Measurements from ENCODE around the gene PREP.

The PREP gene

DNA sequence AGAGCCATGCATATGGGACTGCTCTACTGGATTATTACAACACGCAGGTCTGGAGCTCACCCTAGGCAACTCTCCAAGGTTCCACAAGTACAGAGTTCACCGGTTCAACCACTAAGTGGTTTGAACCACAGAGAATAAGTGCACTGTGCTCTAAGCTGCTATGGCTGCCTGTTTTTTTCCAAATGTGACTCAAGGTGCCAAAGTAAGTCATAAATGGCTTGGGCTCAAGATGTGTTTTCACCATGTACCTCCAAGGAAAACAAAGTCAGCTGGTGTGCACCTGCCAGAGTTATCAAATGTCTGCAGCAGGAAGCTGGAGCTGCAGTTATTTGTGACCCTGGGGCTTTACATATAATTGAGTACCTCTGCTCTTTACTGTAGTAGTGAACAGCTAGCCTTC lies 76.7 kb downstream of the PREP start:
- no peak overlapping the region for H3K27ac ChIP-seq (ENCODE audit: low read depth, low read length)

DNA sequence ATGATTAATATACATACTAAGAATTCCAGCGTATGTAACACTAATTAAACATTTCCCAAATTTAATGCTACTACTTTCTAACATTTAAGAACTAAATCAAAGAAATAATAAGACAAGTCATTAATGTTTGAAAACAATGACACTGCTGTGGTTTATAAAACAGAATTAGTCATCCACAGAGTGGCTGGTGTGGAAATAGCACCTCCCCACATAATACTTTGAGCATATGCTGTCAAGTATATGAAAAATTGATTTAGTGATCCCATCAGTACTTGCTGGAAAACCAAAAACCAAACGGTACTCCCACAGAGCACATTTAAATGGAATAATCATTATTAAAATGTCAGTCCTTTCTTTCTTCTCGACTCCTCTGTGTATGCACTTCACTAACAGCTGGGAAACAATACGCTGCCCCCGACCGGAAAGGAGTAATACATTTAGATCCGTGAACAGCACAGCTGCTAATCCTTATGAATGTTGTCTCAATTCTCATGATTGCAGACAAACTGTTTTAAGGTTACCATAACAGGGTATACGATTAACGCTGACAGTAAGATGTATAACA lies 78.4 kb downstream of the PREP start:
- Histone ChIP-seq H3K9me2 (replicated peaks; ENCODE audit: control insufficient read depth, low read length) (no peaks in the 10 kb centered on the region), H4K20me1 (ENCODE audit: control insufficient read depth, insufficient read depth, low read depth, low read length) (no peaks in the 10 kb centered on the region), H3K36me3 (ENCODE audit: control insufficient read depth, low read length) (peaks cover 42% of the 10 kb centered on the region), H3F3A (ENCODE audit: control insufficient read depth, insufficient read depth) (no peaks in the 10 kb centered on the region), H3K9me3 (ENCODE audit: control insufficient read depth, insufficient read depth, low read length) (no peaks in the 10 kb centered on the region), H3K27me3 (ENCODE audit: control insufficient read depth, low read length) (no peaks in the 10 kb centered on the region), H3K4me2 (ENCODE audit: low read length) (no peak overlapping the region), H3K79me2 (ENCODE audit: control insufficient read depth, low read length) (no peaks in the 10 kb centered on the region), H3K4me1 (ENCODE audit: control insufficient read depth, low read length) (no peaks in the 10 kb centered on the region), H3K4me3 (ENCODE audit: low read length) (no peak overlapping the region), H3K27ac (ENCODE audit: low read depth, low read length) (no peak overlapping the region)
- TF ChIP-seq, protein P1, sequence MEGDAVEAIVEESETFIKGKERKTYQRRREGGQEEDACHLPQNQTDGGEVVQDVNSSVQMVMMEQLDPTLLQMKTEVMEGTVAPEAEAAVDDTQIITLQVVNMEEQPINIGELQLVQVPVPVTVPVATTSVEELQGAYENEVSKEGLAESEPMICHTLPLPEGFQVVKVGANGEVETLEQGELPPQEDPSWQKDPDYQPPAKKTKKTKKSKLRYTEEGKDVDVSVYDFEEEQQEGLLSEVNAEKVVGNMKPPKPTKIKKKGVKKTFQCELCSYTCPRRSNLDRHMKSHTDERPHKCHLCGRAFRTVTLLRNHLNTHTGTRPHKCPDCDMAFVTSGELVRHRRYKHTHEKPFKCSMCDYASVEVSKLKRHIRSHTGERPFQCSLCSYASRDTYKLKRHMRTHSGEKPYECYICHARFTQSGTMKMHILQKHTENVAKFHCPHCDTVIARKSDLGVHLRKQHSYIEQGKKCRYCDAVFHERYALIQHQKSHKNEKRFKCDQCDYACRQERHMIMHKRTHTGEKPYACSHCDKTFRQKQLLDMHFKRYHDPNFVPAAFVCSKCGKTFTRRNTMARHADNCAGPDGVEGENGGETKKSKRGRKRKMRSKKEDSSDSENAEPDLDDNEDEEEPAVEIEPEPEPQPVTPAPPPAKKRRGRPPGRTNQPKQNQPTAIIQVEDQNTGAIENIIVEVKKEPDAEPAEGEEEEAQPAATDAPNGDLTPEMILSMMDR (IDR thresholded peaks at IDR 0.05; ENCODE audit: low read depth, low read length, poor library complexity, severe bottlenecking) = no peak
- TF ChIP-seq EZH2phosphoT487 (IDR thresholded peaks at IDR 0.05; ENCODE audit: borderline replicate concordance, low read length) = no peak

More for the DNA sequence above, 76.7 kb downstream of the PREP start:
- Histone ChIP-seq H3K4me3 (ENCODE audit: low read length) (no peak overlapping the region), H3K36me3 (ENCODE audit: control insufficient read depth, low read length) (peaks cover 45% of the 10 kb centered on the region), H3K79me2 (ENCODE audit: control insufficient read depth, low read length) (no peaks in the 10 kb centered on the region), H3K9me3 (ENCODE audit: control insufficient read depth, insufficient read depth, low read length) (no peaks in the 10 kb centered on the region), H3F3A (ENCODE audit: control insufficient read depth, insufficient read depth) (no peaks in the 10 kb centered on the region), H3K4me1 (ENCODE audit: control insufficient read depth, low read length) (no peaks in the 10 kb centered on the region), H3K9me2 (replicated peaks; ENCODE audit: control insufficient read depth, low read length) (no peaks in the 10 kb centered on the region), H3K27me3 (ENCODE audit: control insufficient read depth, low read length) (no peaks in the 10 kb centered on the region), H4K20me1 (ENCODE audit: control insufficient read depth, insufficient read depth, low read depth, low read length) (no peaks in the 10 kb centered on the region), H3K4me2 (ENCODE audit: low read length) (no peak overlapping the region)
- TF ChIP-seq, protein P1 (IDR thresholded peaks at IDR 0.05; ENCODE audit: low read depth, low read length, poor library complexity, severe bottlenecking) = no peak
- TF ChIP-seq EZH2phosphoT487 (IDR thresholded peaks at IDR 0.05; ENCODE audit: borderline replicate concordance, low read length) = no peak

DNA sequence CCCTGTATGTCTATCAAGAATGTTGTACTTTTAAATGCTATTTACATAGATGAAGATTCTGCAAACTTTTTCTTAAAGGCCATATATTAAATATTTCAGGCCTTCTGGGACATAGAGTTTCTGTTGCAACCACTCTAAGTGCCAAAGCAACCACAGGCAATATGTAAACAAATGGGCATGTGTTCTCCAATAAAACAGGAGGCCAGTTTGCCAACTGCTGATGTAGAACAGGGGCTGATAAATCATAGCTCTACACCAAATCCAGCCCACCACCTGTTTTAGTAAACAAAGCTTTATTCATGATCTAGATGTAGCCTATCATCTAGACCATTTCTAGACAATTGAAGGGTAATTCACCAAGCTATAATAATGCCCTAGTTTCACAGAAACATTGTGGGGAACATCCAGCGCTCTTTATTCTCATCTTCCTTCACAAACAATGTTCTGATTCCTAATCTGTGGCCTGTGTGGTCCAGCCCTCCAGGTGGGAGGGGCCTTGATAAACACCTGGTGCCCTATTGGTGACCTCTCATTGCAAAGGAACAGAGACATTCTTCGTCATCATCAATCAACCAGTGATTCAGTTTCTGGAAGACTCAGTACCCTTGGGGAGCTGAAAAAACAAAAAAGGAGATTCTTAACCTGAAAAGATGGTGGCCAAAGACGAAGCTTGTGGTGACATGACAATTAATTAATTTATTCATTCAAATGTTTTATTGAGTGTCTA lies 80.2 kb downstream of the PREP start:
- Histone ChIP-seq H3K4me1 (ENCODE audit: control insufficient read depth, low read length) (no peaks in the 10 kb centered on the region), H3K27ac (ENCODE audit: low read depth, low read length) (no peak overlapping the region)

More for the DNA sequence above, 80.2 kb downstream of the PREP start:
- Histone ChIP-seq H3F3A (ENCODE audit: control insufficient read depth, insufficient read depth) (no peaks in the 10 kb centered on the region), H3K27me3 (ENCODE audit: control insufficient read depth, low read length) (no peaks in the 10 kb centered on the region), H4K20me1 (ENCODE audit: control insufficient read depth, insufficient read depth, low read depth, low read length) (no peaks in the 10 kb centered on the region), H3K9me2 (replicated peaks; ENCODE audit: control insufficient read depth, low read length) (no peaks in the 10 kb centered on the region), H3K9me3 (ENCODE audit: control insufficient read depth, insufficient read depth, low read length) (no peaks in the 10 kb centered on the region), H3K4me2 (ENCODE audit: low read length) (no peak overlapping the region), H3K4me3 (ENCODE audit: low read length) (no peak overlapping the region), H3K36me3 (ENCODE audit: control insufficient read depth, low read length) (peaks cover 33% of the 10 kb centered on the region), H3K79me2 (ENCODE audit: control insufficient read depth, low read length) (no peaks in the 10 kb centered on the region)
- no peak for TF ChIP-seq EZH2phosphoT487 (IDR thresholded peaks at IDR 0.05; ENCODE audit: borderline replicate concordance, low read length)
- TF ChIP-seq, protein P1 (IDR thresholded peaks at IDR 0.05; ENCODE audit: low read depth, low read length, poor library complexity, severe bottlenecking) = no peak

Measured in DOHH2 (cell line).